HepG2 (cell line): ENCODE results near the gene TMBIM6. TPM values are rescaled to one million over a fixed set of nuclear protein-coding genes. Genes with fewer than 3 reads are reported as not detected.
A peak's percentile ranks its signal among the peaks of the same experiment; 100 is the strongest.

Experiments used
- DNMT1 ChIP-seq: sonication (generic); formaldehyde crosslinking; IDR thresholded peaks from 2 replicates; pipeline ENCODE4 v1.5.1; 2020; ENCODE audit warnings: mild to moderate bottlenecking, missing genetic modification reagents
- ETS1 ChIP-seq: sonication (generic); formaldehyde crosslinking; IDR thresholded peaks from 2 replicates; pipeline ENCODE4 v1.4.0; 2020; ENCODE audit warnings: missing genetic modification reagents
- HNRNPLL ChIP-seq: fragments of 200-400 bp; formaldehyde crosslinking; IDR thresholded peaks from 2 replicates; pipeline ENCODE4 v1.6.1; 2017; ENCODE audit warnings: mild to moderate bottlenecking, low read depth, low read length; ENCODE audit not compliant: poor library complexity, severe bottlenecking
- MYNN ChIP-seq: sonication (generic); formaldehyde crosslinking; IDR thresholded peaks from 2 replicates; pipeline ENCODE4 v1.4.0; 2020; ENCODE audit warnings: mild to moderate bottlenecking, low read depth, missing genetic modification reagents
- MZF1 ChIP-seq: sonication (generic); formaldehyde crosslinking; IDR thresholded peaks from 2 replicates; pipeline ENCODE4 v1.8.1; 2023; ENCODE audit warnings: mild to moderate bottlenecking, missing genetic modification reagents, borderline replicate concordance
- NFE2 ChIP-seq: sonication (generic); formaldehyde crosslinking; IDR thresholded peaks from 2 replicates; pipeline ENCODE4 v1.4.0; 2020; ENCODE audit warnings: missing genetic modification reagents
- PCBP2 ChIP-seq: fragments of 200-400 bp; formaldehyde crosslinking; optimal IDR thresholded peaks from 2 replicates; pipeline ENCODE3; 2018; ENCODE audit warnings: low read length, low read depth; ENCODE audit not compliant: poor library complexity, severe bottlenecking
- PRDM10 ChIP-seq: sonication (generic); formaldehyde crosslinking; IDR thresholded peaks from 2 replicates; pipeline ENCODE4 v1.4.0; 2020; ENCODE audit warnings: low read depth, missing genetic modification reagents
- RFXAP ChIP-seq: sonication (generic); formaldehyde crosslinking; IDR thresholded peaks from 2 replicates; pipeline ENCODE4 v1.4.0; 2020; ENCODE audit warnings: missing genetic modification reagents, borderline replicate concordance
- TOPORS ChIP-seq: sonication (generic); formaldehyde crosslinking; IDR thresholded peaks from 2 replicates; pipeline ENCODE4 v1.8.0; 2023; ENCODE audit warnings: mild to moderate bottlenecking, missing genetic modification reagents
- ZFP1 ChIP-seq: IDR thresholded peaks from 2 replicates; pipeline ENCODE4 v1.6.1; 2016
- ZNF205 ChIP-seq: IDR thresholded peaks from 2 replicates; pipeline ENCODE4 v1.6.1; 2018; ENCODE audit warnings: missing biosample characterization, missing genetic modification reagents
- ZNF276 ChIP-seq: sonication (generic); formaldehyde crosslinking; IDR thresholded peaks from 2 replicates; pipeline ENCODE4 v1.4.0; 2020; ENCODE audit warnings: mild to moderate bottlenecking, low read depth, missing genetic modification reagents
- ZNF282 ChIP-seq: fragments of 450-650 bp; IDR thresholded peaks from 2 replicates; pipeline ENCODE4 v1.6.1; 2018; ENCODE audit not compliant: partially characterized antibody
- ZNF678 ChIP-seq: sonication (generic); formaldehyde crosslinking; IDR thresholded peaks from 2 replicates; pipeline ENCODE4 v1.4.0; 2020; ENCODE audit warnings: mild to moderate bottlenecking, missing genetic modification reagents
- ZNF766 ChIP-seq: sonication (generic); formaldehyde crosslinking; IDR thresholded peaks from 2 replicates; pipeline ENCODE4 v1.5.0; 2020; ENCODE audit warnings: missing genetic modification reagents, borderline replicate concordance
- ZNF878 ChIP-seq: sonication (generic); formaldehyde crosslinking; IDR thresholded peaks from 2 replicates; pipeline ENCODE4 v1.8.1; 2023; ENCODE audit warnings: mild to moderate bottlenecking, missing genetic modification reagents, moderate library complexity
- ZSCAN9 ChIP-seq: IDR thresholded peaks from 2 replicates; pipeline ENCODE4 v1.6.1; 2016; ENCODE audit warnings: borderline replicate concordance
- polyA plus RNA-seq, 8 experiments: library from polyadenylated mRNA; depleted of rRNA in 3 of 8; stranded (reverse) in 7 of 8; unstranded in 1 of 8; fragments of >200 nt; fragmentation: Illumina TruSeq in 4 of 8; extraction: Trizol in 4 of 8; gene quantifications; 2 replicates each; pipeline versions ENCODE4 v1.2.1 to v1.2.3, GENCODE V29; 2011 to 2016; ENCODE audit warnings: low read depth in 4 of 8, missing spikeins in 1 of 8, mixed read lengths in 1 of 8; ENCODE audit not compliant: insufficient read depth in 1 of 8
- total RNA-seq, 5 experiments: library from RNA; depleted of rRNA; stranded (reverse); fragments of >200 nt; fragmentation: Illumina TruSeq; extraction: Trizol; gene quantifications; 2 replicates each; pipeline ENCODE4 v1.2.3, GENCODE V29; 2016; ENCODE audit warnings: low read depth in 1 of 5
- TF ChIP-seq, protein P1 (sequence below): sonication (generic); formaldehyde crosslinking; conservative IDR thresholded peaks from 2 replicates; pipeline ENCODE4 v1.4.0; 2020; ENCODE audit warnings: missing genetic modification reagents
- TF ChIP-seq, protein P2 (sequence below): sonication (generic); formaldehyde crosslinking; conservative IDR thresholded peaks from 2 replicates; pipeline ENCODE4 v1.8.0; 2022; ENCODE audit warnings: missing genetic modification reagents

TMBIM6 gene
- total and polyA plus RNA-seq, 2 of the 13 experiments (the other 11 are each of a cell fraction or from before 2014, with no cell fraction given): 412 to 468 TPM

DNA sequence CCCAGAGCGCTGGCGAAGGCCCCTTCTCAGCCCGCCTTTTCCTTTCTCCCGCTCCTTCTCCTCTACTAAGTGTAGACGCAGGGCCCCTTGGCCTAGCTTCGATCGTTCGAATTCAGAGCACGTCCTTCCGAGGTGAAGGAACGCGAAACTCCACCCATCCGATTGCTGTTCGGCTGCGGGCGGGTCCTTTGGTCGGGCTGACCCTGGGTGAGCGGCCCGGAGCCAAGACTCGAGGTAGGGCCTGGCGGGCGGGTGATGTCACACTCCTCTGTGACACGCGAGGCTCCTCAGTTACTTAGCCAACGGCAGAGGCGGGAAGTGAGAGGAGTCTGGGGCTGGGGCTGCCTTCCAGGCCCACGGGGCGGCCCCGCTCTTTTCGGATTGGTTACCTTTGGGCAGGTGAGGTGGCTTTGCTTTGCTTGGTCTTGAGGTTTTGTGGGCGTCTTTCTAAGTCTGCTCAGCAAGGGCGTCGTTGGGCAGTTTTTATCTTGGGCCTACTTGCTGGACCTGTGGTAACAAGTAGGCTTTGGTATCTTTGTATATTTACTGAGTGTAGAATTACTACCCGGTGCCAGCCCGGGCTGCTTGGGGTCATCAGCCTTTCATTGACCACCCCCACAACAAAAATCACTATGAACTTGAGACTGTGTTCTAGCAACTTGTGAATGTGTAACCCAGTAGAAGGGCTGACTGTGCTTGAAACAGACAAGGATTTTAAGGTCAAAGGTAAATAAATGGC, 694 bp downstream of the TMBIM6 start (continued):
- TF ChIP-seq, protein P1, sequence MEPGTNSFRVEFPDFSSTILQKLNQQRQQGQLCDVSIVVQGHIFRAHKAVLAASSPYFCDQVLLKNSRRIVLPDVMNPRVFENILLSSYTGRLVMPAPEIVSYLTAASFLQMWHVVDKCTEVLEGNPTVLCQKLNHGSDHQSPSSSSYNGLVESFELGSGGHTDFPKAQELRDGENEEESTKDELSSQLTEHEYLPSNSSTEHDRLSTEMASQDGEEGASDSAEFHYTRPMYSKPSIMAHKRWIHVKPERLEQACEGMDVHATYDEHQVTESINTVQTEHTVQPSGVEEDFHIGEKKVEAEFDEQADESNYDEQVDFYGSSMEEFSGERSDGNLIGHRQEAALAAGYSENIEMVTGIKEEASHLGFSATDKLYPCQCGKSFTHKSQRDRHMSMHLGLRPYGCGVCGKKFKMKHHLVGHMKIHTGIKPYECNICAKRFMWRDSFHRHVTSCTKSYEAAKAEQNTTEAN: no peak
- TF ChIP-seq MZF1 (CRISPR knock-in tag) (no peak), ZNF282 (no peak), PRDM10 (CRISPR knock-in tag) (no peak), HNRNPLL (no peak), ZNF766 (CRISPR knock-in tag) (no peak), ZNF205 (CRISPR knock-in tag) (peak; percentile 92), ZFP1 (CRISPR knock-in tag) (no peak), ZNF276 (CRISPR knock-in tag) (no peak), ZSCAN9 (CRISPR knock-in tag) (no peak; the same call in 1 of the 2 replicates), TOPORS (no peak), ZNF678 (CRISPR knock-in tag) (no peak), ZNF878 (CRISPR knock-in tag) (no peak), NFE2 (CRISPR knock-in tag) (no peak), ETS1 (CRISPR knock-in tag) (no peak), PCBP2 (no peak), RFXAP (CRISPR knock-in tag) (0 out of 2 replicates have a peak, but pooled peaks have one; percentile 36), DNMT1 (no peak), MYNN (CRISPR knock-in tag) (no peak)
- TF ChIP-seq, protein P2, sequence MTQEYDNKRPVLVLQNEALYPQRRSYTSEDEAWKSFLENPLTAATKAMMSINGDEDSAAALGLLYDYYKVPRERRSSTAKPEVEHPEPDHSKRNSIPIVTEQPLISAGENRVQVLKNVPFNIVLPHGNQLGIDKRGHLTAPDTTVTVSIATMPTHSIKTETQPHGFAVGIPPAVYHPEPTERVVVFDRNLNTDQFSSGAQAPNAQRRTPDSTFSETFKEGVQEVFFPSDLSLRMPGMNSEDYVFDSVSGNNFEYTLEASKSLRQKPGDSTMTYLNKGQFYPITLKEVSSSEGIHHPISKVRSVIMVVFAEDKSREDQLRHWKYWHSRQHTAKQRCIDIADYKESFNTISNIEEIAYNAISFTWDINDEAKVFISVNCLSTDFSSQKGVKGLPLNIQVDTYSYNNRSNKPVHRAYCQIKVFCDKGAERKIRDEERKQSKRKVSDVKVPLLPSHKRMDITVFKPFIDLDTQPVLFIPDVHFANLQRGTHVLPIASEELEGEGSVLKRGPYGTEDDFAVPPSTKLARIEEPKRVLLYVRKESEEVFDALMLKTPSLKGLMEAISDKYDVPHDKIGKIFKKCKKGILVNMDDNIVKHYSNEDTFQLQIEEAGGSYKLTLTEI: no peak
